GM19193 (cell line): Measurements from ENCODE around the gene PLEK2.

Experiments
- POLR2A ChIP-seq: IDR thresholded peaks from 4 replicates; pipeline ENCODE4 v1.6.1; 2011; ENCODE audit not compliant: insufficient read depth, insufficient read length; ENCODE audit errors: extremely low read depth

The PLEK2 gene

GRCh38 chr14:67345583-67345982 is 66.4 kb downstream of the PLEK2 start:
- TF ChIP-seq POLR2A = no peak

GRCh38 chr14:67343601-67344230 is 68.2 kb downstream of the PLEK2 start:
- TF ChIP-seq POLR2A = no peak
